Neural progenitor cell (in vitro differentiated cells): ENCODE data around the gene PLEKHG1. TPM values are rescaled to one million over a fixed set of nuclear protein-coding genes. Genes with fewer than 3 reads are reported as not detected.

Source experiments
- DNase-seq: peaks from one replicate; pipeline ENCODE4 v3.0.0-alpha.2; 2016; ENCODE audit warnings: low spot score
- H2AFZ ChIP-seq: fragments of 200-600 bp; sonication (generic); replicated peaks from 2 replicates; pipeline ENCODE4 v1.6.1; 2016; ENCODE audit warnings: antibody characterized with exemption
- H3F3A ChIP-seq: fragments of 200-600 bp; sonication (generic); 2 replicates; pipeline ENCODE4 v1.6.1; 2016; ENCODE audit warnings: antibody characterized with exemption, low read depth
- H3K27ac ChIP-seq: fragments of 200-600 bp; sonication (generic); 2 replicates; pipeline ENCODE4 v1.5.1; 2016; ENCODE audit warnings: mild to moderate bottlenecking
- H3K27me3 ChIP-seq: fragments of 200-600 bp; sonication (generic); 2 replicates; pipeline ENCODE4 v1.6.1; 2016; ENCODE audit warnings: mild to moderate bottlenecking, moderate library complexity
- H3K36me3 ChIP-seq: fragments of 200-600 bp; sonication (generic); 2 replicates; pipeline ENCODE4 v1.5.1; 2016
- H3K4me1 ChIP-seq: fragments of 200-600 bp; sonication (generic); 2 replicates; pipeline ENCODE4 v1.6.1; 2016; ENCODE audit warnings: mixed run types
- H3K4me2 ChIP-seq: fragments of 200-600 bp; sonication (generic); 2 replicates; pipeline ENCODE4 v1.6.1; 2016
- H3K4me3 ChIP-seq: fragments of 200-600 bp; sonication (generic); 2 replicates; pipeline ENCODE4 v1.5.1; 2016
- H3K79me2 ChIP-seq: fragments of 200-600 bp; sonication (generic); 2 replicates; pipeline ENCODE4 v1.6.1; 2016; ENCODE audit warnings: low read depth
- H3K9ac ChIP-seq: fragments of 200-600 bp; sonication (generic); 2 replicates; pipeline ENCODE4 v1.6.1; 2016
- H3K9me3 ChIP-seq: fragments of 200-600 bp; sonication (generic); 2 replicates; pipeline ENCODE4 v1.5.1; 2016; ENCODE audit warnings: low read depth
- H4K20me1 ChIP-seq: fragments of 200-600 bp; sonication (generic); 2 replicates; pipeline ENCODE4 v1.6.1; 2016; ENCODE audit warnings: low read depth
- H3K27ac Mint-ChIP-seq: 3 replicates; pipeline ENCODE4 v1.8.0; 2021; ENCODE audit warnings: mixed read lengths
- H3K27me3 Mint-ChIP-seq: 2 replicates; pipeline ENCODE4 v1.8.0; 2022; ENCODE audit warnings: low read depth, mild to moderate bottlenecking, inconsistent platforms, moderate library complexity, mixed read lengths; ENCODE audit not compliant: insufficient read depth
- H3K36me3 Mint-ChIP-seq: 3 replicates; pipeline ENCODE4 v1.8.0; 2021; ENCODE audit warnings: mixed read lengths
- H3K4me1 Mint-ChIP-seq: 3 replicates; pipeline ENCODE4 v1.8.0; 2021; ENCODE audit warnings: mixed read lengths
- H3K4me3 Mint-ChIP-seq: 3 replicates; pipeline ENCODE4 v1.8.0; 2021; ENCODE audit warnings: mild to moderate bottlenecking, moderate library complexity, mixed read lengths
- H3K9me3 Mint-ChIP-seq: 3 replicates; pipeline ENCODE4 v1.8.0; 2020; ENCODE audit warnings: mixed read lengths
- CTCF ChIP-seq: fragments of 200-600 bp; sonication (generic); IDR thresholded peaks from 2 replicates; pipeline ENCODE4 v1.5.1; 2017; ENCODE audit warnings: antibody characterized with exemption, mild to moderate bottlenecking
- EZH2 ChIP-seq: fragments of 200-600 bp; sonication (generic); IDR thresholded peaks from 2 replicates; pipeline ENCODE4 v1.6.1; 2017; ENCODE audit warnings: antibody characterized with exemption, mild to moderate bottlenecking, moderate library complexity
- EZH2phosphoT487 ChIP-seq: fragments of 200-600 bp; sonication (generic); IDR thresholded peaks from 2 replicates; pipeline ENCODE4 v1.6.1; 2017; ENCODE audit warnings: antibody characterized with exemption
- total RNA-seq: library from RNA; depleted of rRNA; stranded (reverse); fragments of >200 nt; gene quantifications from 2 replicates; pipeline ENCODE4 v1.2.3, GENCODE V29; 2015; ENCODE audit warnings: low replicate concordance

Gene PLEKHG1
- total RNA-seq, 1 donor from 2014 or later, result 4.7 TPM

- no peak overlapping the region for H3K9ac ChIP-seq
- H3K79me2 ChIP-seq, result no peaks in the 10 kb centered on the region
- H3K27me3 ChIP-seq, result no peaks in the 10 kb centered on the region
- Mint-ChIP-seq H3K27ac (no peak overlapping the region), H3K27me3 (peaks cover 4% of the 10 kb centered on the region), H3K36me3 (peaks cover 43% of the 10 kb centered on the region), H3K4me3 (no peak overlapping the region), H3K4me1 (peaks cover 9% of the 10 kb centered on the region), H3K9me3 (peaks cover 25% of the 10 kb centered on the region)
- no peak overlapping the region for H3K4me3 ChIP-seq
- no peaks in the 10 kb centered on the region for H3K36me3 ChIP-seq
- no peak for DNase-seq
- no peak overlapping the region for H2AFZ ChIP-seq
- H3K4me1 ChIP-seq, result no peaks in the 10 kb centered on the region
- H3F3A ChIP-seq, result no peaks in the 10 kb centered on the region
- H3K9me3 ChIP-seq, result no peaks in the 10 kb centered on the region
- no peaks in the 10 kb centered on the region for H4K20me1 ChIP-seq
- no peak overlapping the region for H3K27ac ChIP-seq
- no peak overlapping the region for H3K4me2 ChIP-seq
- TF ChIP-seq CTCF, result no peak
- no peak for TF ChIP-seq EZH2
- TF ChIP-seq EZH2phosphoT487, result no peak
These were observed 27.9 kb downstream of the PLEKHG1 start for GRCh38 chr6:150627585-150628025.

GRCh38 chr6:150628908-150629307 lies 29.2 kb downstream of the PLEKHG1 start:
- Histone ChIP-seq H3K27ac (no peak overlapping the region), H3K9ac (no peak overlapping the region), H3K4me1 (no peaks in the 10 kb centered on the region), H4K20me1 (no peaks in the 10 kb centered on the region), H3K4me2 (no peak overlapping the region), H3K36me3 (no peaks in the 10 kb centered on the region), H3F3A (no peaks in the 10 kb centered on the region), H3K27me3 (no peaks in the 10 kb centered on the region), H3K9me3 (no peaks in the 10 kb centered on the region), H3K4me3 (no peak overlapping the region), H3K79me2 (no peaks in the 10 kb centered on the region), H2AFZ (no peak overlapping the region)
- no peak overlapping the region for H3K27ac Mint-ChIP-seq
- TF ChIP-seq EZH2phosphoT487 (no peak), EZH2 (no peak), CTCF (no peak)
- no peak for DNase-seq
- no peak overlapping the region for H3K4me3 Mint-ChIP-seq
- H3K36me3 Mint-ChIP-seq, result peaks cover 33% of the 10 kb centered on the region
- H3K4me1 Mint-ChIP-seq, result peaks cover 12% of the 10 kb centered on the region
- peaks cover 23% of the 10 kb centered on the region for H3K9me3 Mint-ChIP-seq
- H3K27me3 Mint-ChIP-seq, result peaks cover 4% of the 10 kb centered on the region

- H3K36me3 Mint-ChIP-seq, result peaks cover 18% of the 10 kb centered on the region
- Histone ChIP-seq H4K20me1 (no peaks in the 10 kb centered on the region), H3K9ac (no peak overlapping the region), H3F3A (no peaks in the 10 kb centered on the region), H2AFZ (no peak overlapping the region), H3K4me1 (no peaks in the 10 kb centered on the region), H3K79me2 (no peaks in the 10 kb centered on the region), H3K4me3 (no peak overlapping the region), H3K9me3 (no peaks in the 10 kb centered on the region), H3K27ac (no peak overlapping the region), H3K4me2 (no peak overlapping the region), H3K36me3 (no peaks in the 10 kb centered on the region), H3K27me3 (no peaks in the 10 kb centered on the region)
- H3K4me3 Mint-ChIP-seq, result no peak overlapping the region
- no peak for DNase-seq
- TF ChIP-seq CTCF, result no peak
- peaks cover 22% of the 10 kb centered on the region for H3K4me1 Mint-ChIP-seq
- no peak overlapping the region for H3K27ac Mint-ChIP-seq
- H3K9me3 Mint-ChIP-seq, result peaks cover 5% of the 10 kb centered on the region
- H3K27me3 Mint-ChIP-seq, result peaks cover 2% of the 10 kb centered on the region
These were observed 31.7 kb downstream of the PLEKHG1 start for GRCh38 chr6:150631283-150631983.
